Subcutaneous abdominal adipose tissue (tissue), 5 donors: Measurements from ENCODE around the gene GNG7.
"Not testable (repeated sequence)": the region's sequence is repeated elsewhere in the genome, so short reads cannot be mapped to it uniquely, and the experiment has no call there.

Experiments
- H3K27ac ChIP-seq: one replicate; pipeline ENCODE4 v1.7.0; 2013; ENCODE audit warnings: low read depth, mild to moderate bottlenecking, inconsistent platforms, low read length, moderate library complexity
- H3K27me3 ChIP-seq, 5 donors: one replicate each; pipeline ENCODE4 v1.7.0; 2013; ENCODE audit warnings: low read length in 5 of 5, inconsistent platforms in 1 of 5; ENCODE audit not compliant: control insufficient read depth in 5 of 5, insufficient read depth in 4 of 5
- H3K36me3 ChIP-seq, 5 donors: one replicate each; pipeline ENCODE4 v1.7.0; 2013; ENCODE audit warnings: low read length in 5 of 5; ENCODE audit not compliant: control insufficient read depth in 5 of 5, insufficient read depth in 5 of 5
- H3K4me1 ChIP-seq, 5 donors: one replicate each; pipeline ENCODE4 v1.7.0; 2013; ENCODE audit warnings: low read length in 5 of 5, mild to moderate bottlenecking in 3 of 5, moderate library complexity in 1 of 5; ENCODE audit not compliant: control insufficient read depth in 5 of 5, insufficient read depth in 5 of 5
- H3K4me3 ChIP-seq, 5 donors: one replicate each; pipeline ENCODE4 v1.7.0; 2013; ENCODE audit warnings: low read length in 5 of 5, low read depth in 1 of 5
- H3K9ac ChIP-seq, 5 donors: one replicate each; pipeline ENCODE4 v1.7.0; 2013; ENCODE audit warnings: low read length in 5 of 5, mild to moderate bottlenecking in 4 of 5, moderate library complexity in 3 of 5
- H3K9me3 ChIP-seq, 5 donors: one replicate each; pipeline ENCODE4 v1.7.0; 2013; ENCODE audit warnings: low read length in 5 of 5; ENCODE audit not compliant: control insufficient read depth in 5 of 5
- donor health status: healthy.
- donor health status: healthy.
- donor health status: healthy.
- donor health status: healthy.
- donor health status: healthy.

GNG7 gene

DNA sequence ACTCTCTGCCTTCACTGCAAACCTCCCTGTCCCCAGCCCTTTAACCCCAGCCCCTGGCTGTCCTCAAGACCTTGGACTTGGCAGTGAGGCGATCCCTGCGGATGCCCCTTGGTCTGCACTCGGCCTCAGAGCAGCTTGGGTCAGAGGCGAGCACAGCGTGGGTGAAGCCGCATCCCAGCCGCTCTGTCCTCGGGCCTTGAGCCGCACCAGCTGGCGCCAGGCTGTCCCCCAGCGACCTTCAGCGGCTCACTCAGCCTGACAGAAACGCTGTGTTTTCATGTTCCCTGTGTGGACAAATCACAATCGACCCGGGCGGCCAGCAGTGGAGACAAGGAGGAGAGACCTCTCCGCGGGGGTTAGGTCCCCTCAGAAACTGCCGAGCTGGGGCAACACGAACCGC is 52.0 kb downstream of the GNG7 start:
- H3K9me3 ChIP-seq, result no peaks in the 10 kb centered on the region
- no peaks in the 10 kb centered on the region for H3K4me1 ChIP-seq
- no peak overlapping the region for H3K4me3 ChIP-seq
- peaks cover 3 to 21% (median 7%) of the 10 kb centered on the region in 5 donors for H3K27me3 ChIP-seq
- H3K9ac ChIP-seq, result no peak overlapping the region
- no peaks in the 10 kb centered on the region for H3K36me3 ChIP-seq
- no peak overlapping the region for H3K27ac ChIP-seq

DNA sequence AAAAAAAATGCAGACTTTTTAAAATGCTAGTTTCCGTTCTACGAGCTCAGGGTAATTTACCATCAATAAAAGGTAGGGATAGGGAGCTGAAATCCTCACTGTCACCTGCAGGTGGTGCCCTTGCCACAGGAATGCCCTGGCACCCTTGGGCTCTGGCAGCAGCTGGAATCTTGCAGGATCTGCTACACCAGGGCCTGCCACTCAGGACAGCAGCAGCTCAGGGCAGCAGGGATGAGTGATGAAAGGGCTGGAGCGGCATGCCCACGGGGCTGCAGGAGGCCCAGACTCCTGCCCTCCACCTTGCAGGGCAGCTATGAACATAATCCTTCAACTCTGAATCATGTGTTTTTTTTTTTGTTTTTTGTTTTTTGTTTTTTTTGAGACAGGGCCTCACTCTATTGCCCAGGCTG is 54.0 kb downstream of the GNG7 start:
- no peaks in the 10 kb centered on the region for H3K9me3 ChIP-seq
- peaks cover 0 to 9% (median 3%) of the 10 kb centered on the region in 5 donors for H3K27me3 ChIP-seq
- H3K4me1 ChIP-seq, result no peaks in the 10 kb centered on the region
- no peak overlapping the region for H3K27ac ChIP-seq
- H3K4me3 ChIP-seq, result no peak overlapping the region
- H3K9ac ChIP-seq, result no peak overlapping the region
- H3K36me3 ChIP-seq, result peaks cover 0 to 2% (median 0%) of the 10 kb centered on the region in 5 donors

DNA sequence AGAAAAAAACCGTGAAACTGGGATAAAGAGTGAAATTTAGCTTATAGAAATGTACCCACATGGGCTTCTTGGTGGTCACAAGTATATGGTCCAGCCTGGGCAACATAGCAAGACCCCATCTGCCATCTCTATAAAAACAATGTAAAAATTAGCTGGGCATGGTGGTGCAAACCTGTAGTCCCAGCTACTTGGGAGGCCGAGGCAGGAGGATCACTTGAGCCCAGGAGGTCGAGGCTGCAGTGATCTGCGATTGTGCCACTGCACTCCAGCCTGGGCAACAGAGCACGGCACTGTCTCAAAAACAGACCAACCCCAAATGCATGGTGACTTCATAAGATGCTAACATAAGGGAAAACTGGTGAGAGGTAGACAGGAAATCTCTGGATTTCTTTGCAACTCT is 54.4 kb downstream of the GNG7 start:
- Histone ChIP-seq H3K9me3 (no peaks in the 10 kb centered on the region), H3K9ac (no peak overlapping the region), H3K27me3 (peaks cover 0 to 7% (median 0%) of the 10 kb centered on the region in 5 donors), H3K4me1 (no peaks in the 10 kb centered on the region), H3K4me3 (no peak overlapping the region), H3K27ac (no peak overlapping the region), H3K36me3 (peaks cover 0 to 2% (median 0%) of the 10 kb centered on the region in 5 donors)

- Histone ChIP-seq H3K27me3 (peaks cover 0 to 7% (median under 1%) of the 10 kb centered on the region in 5 donors), H3K9ac (no peak overlapping the region)
These were observed 55.5 kb downstream of the GNG7 start for GRCh38 chr19:2646866-2647535.

GRCh38 chr19:2645826-2646225 is 56.7 kb downstream of the GNG7 start:
- no peaks in the 10 kb centered on the region for H3K4me1 ChIP-seq
- H3K4me3 ChIP-seq, result no peak overlapping the region
- peaks cover 0 to 7% (median 3%) of the 10 kb centered on the region in 5 donors for H3K27me3 ChIP-seq
- peaks cover 0 to 2% (median 0%) of the 10 kb centered on the region in 5 donors for H3K36me3 ChIP-seq
- H3K9me3 ChIP-seq, result no peaks in the 10 kb centered on the region
- H3K27ac ChIP-seq, result no peak overlapping the region
- no peak overlapping the region for H3K9ac ChIP-seq

More at GRCh38 chr19:2646866-2647535, 55.5 kb downstream of the GNG7 start:
- no peaks in the 10 kb centered on the region for H3K9me3 ChIP-seq
- H3K36me3 ChIP-seq, result peaks cover 0 to 2% (median 0%) of the 10 kb centered on the region in 5 donors
- no peaks in the 10 kb centered on the region for H3K4me1 ChIP-seq
- no peak overlapping the region for H3K4me3 ChIP-seq
- H3K27ac ChIP-seq, result no peak overlapping the region

DNA sequence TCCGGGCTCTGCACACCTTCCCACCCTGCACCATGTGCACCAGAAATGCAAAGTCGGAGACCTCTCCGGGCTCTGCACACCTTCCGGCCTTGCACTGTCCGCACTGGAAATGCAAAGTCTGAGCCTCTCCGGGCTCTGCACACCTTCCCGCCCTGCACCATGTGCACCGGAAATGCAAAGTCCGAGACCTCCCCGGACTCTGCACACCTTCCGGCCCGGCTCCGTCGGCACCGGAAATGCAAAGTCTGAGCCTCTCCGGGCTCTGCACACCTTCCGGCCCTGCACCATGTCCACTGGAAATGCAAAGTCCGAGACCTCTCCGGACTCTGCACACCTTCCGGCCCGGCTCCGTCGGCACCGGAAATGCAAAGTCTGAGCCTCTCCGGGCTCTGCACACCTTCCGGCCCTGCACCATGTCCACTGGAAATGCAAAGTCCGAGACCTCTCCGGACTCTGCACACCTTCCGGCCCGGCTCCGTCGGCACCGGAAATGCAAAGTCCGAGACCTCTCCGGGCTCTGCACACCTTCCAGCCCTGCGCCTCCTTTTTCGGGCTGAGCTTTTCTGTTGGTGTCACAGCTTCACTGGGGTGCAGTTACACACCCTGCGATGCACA is 59.3 kb downstream of the GNG7 start:
- H3K36me3 ChIP-seq, H3K4me3 ChIP-seq, H3K9me3 ChIP-seq, H3K27me3 ChIP-seq, H3K9ac ChIP-seq, H3K27ac ChIP-seq, H3K4me1 ChIP-seq: not testable (repeated sequence)

GRCh38 chr19:2641332-2641698 is 61.2 kb downstream of the GNG7 start:
- H3K9ac ChIP-seq, result no peak overlapping the region
- H3K27me3 ChIP-seq, result peaks cover 0 to 10% (median 2%) of the 10 kb centered on the region in 5 donors
- peaks cover 0 to 2% (median 0%) of the 10 kb centered on the region in 5 donors for H3K36me3 ChIP-seq
- H3K4me3 ChIP-seq, result no peak overlapping the region
- H3K9me3 ChIP-seq, result no peaks in the 10 kb centered on the region
- peaks cover 0 to 12% (median 7%) of the 10 kb centered on the region in 5 donors for H3K4me1 ChIP-seq
- no peak overlapping the region for H3K27ac ChIP-seq

- Histone ChIP-seq H3K27me3 (peaks cover 0 to 6% (median 3%) of the 10 kb centered on the region in 5 donors), H3K4me1 (peaks cover 0 to 12% (median 7%) of the 10 kb centered on the region in 5 donors), H3K36me3 (peaks cover 0 to 2% (median 0%) of the 10 kb centered on the region in 5 donors), H3K4me3 (no peak overlapping the region), H3K27ac (no peak overlapping the region), H3K9me3 (no peaks in the 10 kb centered on the region), H3K9ac (no peak overlapping the region)
These were observed 61.7 kb downstream of the GNG7 start for GRCh38 chr19:2640563-2641331.

- no peak overlapping the region for H3K27ac ChIP-seq
- H3K27me3 ChIP-seq, result peaks cover 0 to 5% (median 3%) of the 10 kb centered on the region in 5 donors
- H3K9me3 ChIP-seq, result no peaks in the 10 kb centered on the region
- no peak overlapping the region for H3K4me3 ChIP-seq
- peaks cover 0 to 2% (median 0%) of the 10 kb centered on the region in 5 donors for H3K36me3 ChIP-seq
- H3K4me1 ChIP-seq, result peaks cover 0 to 12% (median 10%) of the 10 kb centered on the region in 5 donors
- no peak overlapping the region for H3K9ac ChIP-seq
These were observed 62.5 kb downstream of the GNG7 start for GRCh38 chr19:2639999-2640398.
